Activated CD4-positive, alpha-beta T cell treated with anti-CD3 and anti-CD28 coated beads, Interleukin-2, amount 10 ng/mL, durations not matched to agents 7 days and 5 days (primary cell): ENCODE measurements around the gene FARS2. TPM values are rescaled to one million over a fixed set of nuclear protein-coding genes. Genes with fewer than 3 reads are reported as not detected.
"Not testable (repeated sequence)": the region's sequence is repeated elsewhere in the genome, so short reads cannot be mapped to it uniquely, and the experiment has no call there.

Experiments
- CTCF ChIA-PET: fragments of 350-600 bp; sonication (Branson Sonifier 250); formaldehyde crosslinking; loops from one replicate; lab custom pipeline; 2021; ENCODE audit warnings: antibody characterized with exemption; lab: Charles Lee
- POLR2A ChIA-PET: fragments of 350-600 bp; sonication (Branson Sonifier 250); formaldehyde crosslinking; loops from one replicate; lab custom pipeline; 2021; ENCODE audit warnings: antibody characterized with exemption; lab: Charles Lee
- DNase-seq: peaks from one replicate; pipeline ENCODE4 v3.0.0-alpha.2; 2020
- H3K27ac Mint-ChIP-seq: one replicate; pipeline ENCODE4 v1.8.0; 2021; ENCODE audit warnings: mild to moderate bottlenecking, moderate library complexity, mixed read lengths
- H3K27me3 Mint-ChIP-seq: one replicate; pipeline ENCODE4 v1.8.0; 2021; ENCODE audit warnings: mixed read lengths
- H3K36me3 Mint-ChIP-seq: one replicate; pipeline ENCODE4 v1.8.0; 2021; ENCODE audit warnings: low read depth, mixed read lengths
- H3K4me1 Mint-ChIP-seq: one replicate; pipeline ENCODE4 v1.8.0; 2021; ENCODE audit warnings: mixed read lengths
- H3K4me3 Mint-ChIP-seq: one replicate; pipeline ENCODE4 v1.8.0; 2021; ENCODE audit warnings: mild to moderate bottlenecking, moderate library complexity, mixed read lengths
- H3K9me3 Mint-ChIP-seq: one replicate; pipeline ENCODE4 v1.8.0; 2021; ENCODE audit warnings: mixed read lengths
- total RNA-seq, 2 experiments: library from RNA; stranded (reverse); gene quantifications; one replicate each; pipeline ENCODE4 v1.2.3, GENCODE V29; 2021

The FARS2 gene
- total RNA-seq, 2 experiments from 2014 or later = 17.2 to 17.5 TPM

- H3K36me3 Mint-ChIP-seq = peaks cover 17% of the 10 kb centered on the region
- no peak overlapping the region for H3K4me3 Mint-ChIP-seq
- DNase-seq = no peak
- H3K9me3 Mint-ChIP-seq = peaks cover 18% of the 10 kb centered on the region
- POLR2A ChIA-PET = no interaction called here
- no peaks in the 10 kb centered on the region for H3K27me3 Mint-ChIP-seq
- peaks cover 3% of the 10 kb centered on the region for H3K4me1 Mint-ChIP-seq
- H3K27ac Mint-ChIP-seq = no peak overlapping the region
- CTCF ChIA-PET = no interaction called here
Observed at GRCh38 chr6:5637714-5638113, 376.4 kb downstream of the FARS2 start.

- H3K4me1 Mint-ChIP-seq = no peaks in the 10 kb centered on the region
- H3K4me3 Mint-ChIP-seq = no peak overlapping the region
- H3K27ac Mint-ChIP-seq = no peak overlapping the region
- no peak for DNase-seq
- ChIA-PET POLR2A (no interaction called here), CTCF (no interaction called here)
- H3K36me3 Mint-ChIP-seq = peaks cover 17% of the 10 kb centered on the region
- no peaks in the 10 kb centered on the region for H3K27me3 Mint-ChIP-seq
- H3K9me3 Mint-ChIP-seq = peaks cover 18% of the 10 kb centered on the region
Observed at GRCh38 chr6:5638666-5639065, 377.4 kb downstream of the FARS2 start.

GRCh38 chr6:5639193-5639592 lies 377.9 kb downstream of the FARS2 start:
- Mint-ChIP-seq H3K27me3 (no peaks in the 10 kb centered on the region), H3K4me1 (no peaks in the 10 kb centered on the region), H3K9me3 (peaks cover 18% of the 10 kb centered on the region), H3K27ac (no peak overlapping the region), H3K36me3 (peaks cover 17% of the 10 kb centered on the region), H3K4me3 (no peak overlapping the region)
- DNase-seq = no peak
- ChIA-PET POLR2A (no interaction called here), CTCF (no interaction called here)

- H3K9me3 Mint-ChIP-seq = peaks cover 18% of the 10 kb centered on the region
- POLR2A ChIA-PET = no interaction called here
- peaks cover 17% of the 10 kb centered on the region for H3K36me3 Mint-ChIP-seq
- H3K27me3 Mint-ChIP-seq = no peaks in the 10 kb centered on the region
- H3K27ac Mint-ChIP-seq = no peak overlapping the region
- H3K4me1 Mint-ChIP-seq = no peaks in the 10 kb centered on the region
- CTCF ChIA-PET = interaction anchor here (0.6 to 1.3 kb wide), 4 partner anchors 8 to 35 kb away, joined by 3 to 4 read pairs (median 3); no protein-coding TSS in a partner anchor
- DNase-seq = no peak
- no peak overlapping the region for H3K4me3 Mint-ChIP-seq
Observed at GRCh38 chr6:5640614-5641013, 379.3 kb downstream of the FARS2 start.

GRCh38 chr6:5644523-5645185 lies 383.3 kb downstream of the FARS2 start:
- POLR2A ChIA-PET = no interaction called here
- CTCF ChIA-PET = interaction anchor here (0.9 to 1.7 kb wide), 2 partner anchors 11 to 32 kb away, joined by 3 to 4 read pairs; no protein-coding TSS in a partner anchor
- no peaks in the 10 kb centered on the region for H3K27me3 Mint-ChIP-seq
- no peak overlapping the region for H3K4me3 Mint-ChIP-seq
- peaks cover 10% of the 10 kb centered on the region for H3K9me3 Mint-ChIP-seq
- peaks cover 14% of the 10 kb centered on the region for H3K36me3 Mint-ChIP-seq
- H3K4me1 Mint-ChIP-seq = no peaks in the 10 kb centered on the region
- DNase-seq = no peak
- H3K27ac Mint-ChIP-seq = no peak overlapping the region

- POLR2A ChIA-PET = no interaction called here
- H3K9me3 Mint-ChIP-seq = peaks cover 5% of the 10 kb centered on the region
Observed at GRCh38 chr6:5645328-5646290, 384.3 kb downstream of the FARS2 start.

GRCh38 chr6:5652406-5653137 lies 391.3 kb downstream of the FARS2 start:
- H3K27me3 Mint-ChIP-seq = no peaks in the 10 kb centered on the region
- ChIA-PET POLR2A (no interaction called here), CTCF (interaction anchor here (1.0 to 1.6 kb wide), 2 partner anchors 10 to 18 kb away, joined by 4 to 6 read pairs; no protein-coding TSS in a partner anchor)
- H3K36me3 Mint-ChIP-seq = peaks cover 9% of the 10 kb centered on the region
- DNase-seq = no peak
- no peak overlapping the region for H3K27ac Mint-ChIP-seq
- no peak overlapping the region for H3K4me3 Mint-ChIP-seq
- H3K9me3 Mint-ChIP-seq = no peaks in the 10 kb centered on the region
- no peaks in the 10 kb centered on the region for H3K4me1 Mint-ChIP-seq

More at GRCh38 chr6:5645328-5646290, 384.3 kb downstream of the FARS2 start:
- H3K4me3 Mint-ChIP-seq = no peak overlapping the region
- CTCF ChIA-PET = interaction anchor here (0.9 to 1.7 kb wide), 2 partner anchors 12 to 33 kb away, joined by 3 to 4 read pairs; no protein-coding TSS in a partner anchor
- no peak for DNase-seq
- H3K27me3 Mint-ChIP-seq = no peaks in the 10 kb centered on the region
- H3K36me3 Mint-ChIP-seq = peaks cover 5% of the 10 kb centered on the region
- H3K27ac Mint-ChIP-seq = no peak overlapping the region
- H3K4me1 Mint-ChIP-seq = no peaks in the 10 kb centered on the region

GRCh38 chr6:5653801-5654200 lies 392.5 kb downstream of the FARS2 start:
- H3K36me3 Mint-ChIP-seq = peaks cover 9% of the 10 kb centered on the region
- POLR2A ChIA-PET = no interaction called here
- CTCF ChIA-PET = no interaction called here
- no peaks in the 10 kb centered on the region for H3K4me1 Mint-ChIP-seq
- no peak for DNase-seq
- no peak overlapping the region for H3K4me3 Mint-ChIP-seq
- peaks cover under 1% of the 10 kb centered on the region for H3K9me3 Mint-ChIP-seq
- H3K27ac Mint-ChIP-seq = no peak overlapping the region
- no peaks in the 10 kb centered on the region for H3K27me3 Mint-ChIP-seq

GRCh38 chr6:5656226-5656625 lies 394.9 kb downstream of the FARS2 start:
- H3K27ac Mint-ChIP-seq = no peak overlapping the region
- POLR2A ChIA-PET = no interaction called here
- H3K36me3 Mint-ChIP-seq = peaks cover 13% of the 10 kb centered on the region
- no peak for DNase-seq
- CTCF ChIA-PET = no interaction called here
- H3K9me3 Mint-ChIP-seq = peaks cover 9% of the 10 kb centered on the region
- H3K27me3 Mint-ChIP-seq = no peaks in the 10 kb centered on the region
- H3K4me3 Mint-ChIP-seq = no peak overlapping the region
- H3K4me1 Mint-ChIP-seq = no peaks in the 10 kb centered on the region

GRCh38 chr6:5656695-5657094 lies 395.4 kb downstream of the FARS2 start:
- H3K36me3 Mint-ChIP-seq = peaks cover 13% of the 10 kb centered on the region
- H3K4me1 Mint-ChIP-seq, POLR2A ChIA-PET, H3K27ac Mint-ChIP-seq, CTCF ChIA-PET, H3K27me3 Mint-ChIP-seq, H3K4me3 Mint-ChIP-seq, DNase-seq: not testable (repeated sequence)
- peaks cover 10% of the 10 kb centered on the region for H3K9me3 Mint-ChIP-seq

- Mint-ChIP-seq H3K9me3 (peaks cover 10% of the 10 kb centered on the region), H3K27ac (no peak overlapping the region), H3K4me1 (no peaks in the 10 kb centered on the region), H3K36me3 (peaks cover 13% of the 10 kb centered on the region), H3K4me3 (no peak overlapping the region), H3K27me3 (no peaks in the 10 kb centered on the region)
- ChIA-PET POLR2A (no interaction called here), CTCF (no interaction called here)
- no peak for DNase-seq
Observed at GRCh38 chr6:5657684-5658430, 396.5 kb downstream of the FARS2 start.

GRCh38 chr6:5659467-5659866 lies 398.2 kb downstream of the FARS2 start:
- no peak overlapping the region for H3K4me3 Mint-ChIP-seq
- DNase-seq = no peak
- H3K9me3 Mint-ChIP-seq = peaks cover 10% of the 10 kb centered on the region
- peaks cover 13% of the 10 kb centered on the region for H3K4me1 Mint-ChIP-seq
- ChIA-PET CTCF (interaction anchor here (0.5 kb wide), 1 partner anchor 51 kb away, joined by 3 read pairs; no protein-coding TSS in a partner anchor), POLR2A (no interaction called here)
- peaks cover 13% of the 10 kb centered on the region for H3K36me3 Mint-ChIP-seq
- no peak overlapping the region for H3K27ac Mint-ChIP-seq
- H3K27me3 Mint-ChIP-seq = no peaks in the 10 kb centered on the region
